Glomerular visceral epithelial cell (primary cell): ENCODE data around the gene HOTAIR.
A peak's percentile ranks its signal among the peaks of the same experiment; 100 is the strongest.

Experiments used
- DNase-seq: peaks from one replicate; pipeline ENCODE4 v3.0.0-alpha.2; 2016; ENCODE audit errors: extremely low spot score

HOTAIR gene

GRCh38 chr12:53948650-53949593 is 25.8 kb downstream of the HOTAIR start:
- no peak for DNase-seq

GRCh38 chr12:53947743-53948142 is 27.0 kb downstream of the HOTAIR start:
- no peak for DNase-seq

GRCh38 chr12:53944907-53945847 is 29.6 kb downstream of the HOTAIR start:
- no peak for DNase-seq

- DNase-seq: no peak
Observed at GRCh38 chr12:53944209-53944608, 30.5 kb downstream of the HOTAIR start.

GRCh38 chr12:53942467-53942997 is 32.2 kb downstream of the HOTAIR start:
- DNase-seq: no peak

- no peak for DNase-seq
Observed at GRCh38 chr12:53941750-53942149, 33.0 kb downstream of the HOTAIR start.

GRCh38 chr12:53941187-53941586 is 33.6 kb downstream of the HOTAIR start:
- no peak for DNase-seq

- DNase-seq: no peak
Observed at GRCh38 chr12:53940443-53941014, 34.2 kb downstream of the HOTAIR start.

GRCh38 chr12:53939141-53940108 is 35.3 kb downstream of the HOTAIR start:
- DNase-seq: peak; percentile 33

GRCh38 chr12:53938326-53939140 is 36.2 kb downstream of the HOTAIR start, which contains the start of gene HOXC13:
Gene HOXC13, plus strand, starts transcription at chr12:53938831. Its CDS starts 76 bp downstream, at chr12:53938907.
- DNase-seq: peak; percentile 85

GRCh38 chr12:53937596-53938325 is 37.0 kb downstream of the HOTAIR start:
- no peak for DNase-seq

GRCh38 chr12:53937099-53937498 is 37.7 kb downstream of the HOTAIR start:
- DNase-seq: no peak

GRCh38 chr12:53935383-53936341 is 39.1 kb downstream of the HOTAIR start:
- DNase-seq: no peak

- no peak for DNase-seq
Observed at GRCh38 chr12:53932915-53933314, 41.8 kb downstream of the HOTAIR start.

GRCh38 chr12:53931844-53932581 is 42.7 kb downstream of the HOTAIR start:
- DNase-seq: no peak

- no peak for DNase-seq
Observed at GRCh38 chr12:53930591-53931255, 44.0 kb downstream of the HOTAIR start.
